Vagina (tissue), 2 donors: ENCODE results near the gene ABCB8.

Source experiments
- CTCF ChIP-seq, 3 experiments: fragments of 450-650 bp in 2 of 3; fragments of 200-600 bp in 1 of 3; sonication (generic) in 1 of 3; IDR thresholded peaks; one replicate each; pipeline ENCODE4 v1.5.1; 2017 to 2019; ENCODE audit warnings: antibody characterized with exemption in 3 of 3, mild to moderate bottlenecking in 2 of 3, moderate library complexity in 2 of 3
- POLR2A ChIP-seq, 2 donors: fragments of 450-650 bp; IDR thresholded peaks; one replicate each; pipeline ENCODE4 v1.6.1; 2017; ENCODE audit warnings: antibody characterized with exemption in 2 of 2, mild to moderate bottlenecking in 2 of 2, moderate library complexity in 2 of 2

GRCh38 chr7:151031011-151031410 is 2.8 kb downstream of the ABCB8 start:
- TF ChIP-seq CTCF (IDR thresholded peaks at IDR 0.05) = no peak
- no peak for TF ChIP-seq POLR2A (IDR thresholded peaks at IDR 0.05)
